Measurements from ENCODE around the gene BICD1. TPM values are rescaled to one million over a fixed set of nuclear protein-coding genes. Genes with fewer than 3 reads are reported as not detected.

The BICD1 gene
- total and polyA plus RNA-seq, 2 of the 13 experiments (the other 11 are each of a cell fraction or from before 2014, with no cell fraction given), result 4.5 to 5.2 TPM

DNA sequence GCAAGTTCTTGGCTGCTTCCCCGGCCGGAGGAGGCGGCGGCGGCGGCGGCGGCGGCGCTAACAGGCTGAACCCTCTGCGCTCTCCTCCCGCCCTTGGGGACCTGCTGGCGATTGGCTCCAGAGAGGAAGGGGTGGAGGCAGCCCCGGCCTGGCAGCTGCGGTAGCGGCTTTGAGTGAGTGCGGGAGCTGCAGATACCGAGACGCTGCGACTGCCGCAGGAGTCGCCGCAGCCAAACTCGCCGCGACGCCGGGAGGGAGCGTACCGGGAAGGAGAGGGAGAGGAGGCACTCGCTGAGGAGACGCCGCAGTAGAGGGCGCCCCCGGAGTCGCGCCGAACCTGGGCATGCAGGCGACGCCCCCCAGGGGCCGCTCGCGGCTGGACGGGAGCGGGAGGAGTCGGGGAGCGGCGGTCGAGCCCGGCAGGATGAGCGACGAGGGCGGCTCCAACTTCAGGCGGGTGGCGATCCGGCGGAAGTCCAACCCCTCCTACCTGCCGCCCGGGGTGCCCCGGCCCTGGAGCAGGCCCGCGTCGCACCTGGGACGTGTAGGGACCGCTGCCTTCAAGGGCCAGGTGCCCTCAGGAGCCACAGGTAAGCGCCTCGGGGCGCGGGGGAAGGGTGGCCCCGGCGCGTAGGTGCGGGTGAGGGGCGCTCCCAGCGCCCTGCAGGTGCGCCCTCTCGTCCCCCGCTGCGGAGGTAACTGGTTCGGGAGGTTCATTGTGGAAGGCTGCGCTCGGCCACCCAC, 292.9 kb downstream of the BICD1 start, which contains the start of gene FGD4 (continued):
- TF ChIP-seq THYN1 (CRISPR knock-in tag; IDR thresholded peaks at IDR 0.05; ENCODE audit: borderline replicate concordance, low read depth), result no peak
- no peak for TF ChIP-seq SRSF9 (IDR thresholded peaks at IDR 0.05; ENCODE audit: borderline replicate concordance, insufficient read depth, low read depth, low read length, poor library complexity, severe bottlenecking)
- TF ChIP-seq TFDP2 (CRISPR knock-in tag; IDR thresholded peaks at IDR 0.05), result peak; percentile 63
- TF ChIP-seq FOSL2 (CRISPR knock-in tag; IDR thresholded peaks at IDR 0.05), result no peak; the same call in 1 of the 2 replicates
- no peak for TF ChIP-seq GPN1 (CRISPR knock-in tag; IDR thresholded peaks at IDR 0.05; ENCODE audit: borderline replicate concordance)
- TF ChIP-seq ZFP41 (CRISPR knock-in tag; IDR thresholded peaks at IDR 0.05; ENCODE audit: borderline replicate concordance), result no peak
- peak; percentile 7; the same call in 1 of the 2 replicates for TF ChIP-seq RARA (CRISPR knock-in tag; IDR thresholded peaks at IDR 0.05)
- TF ChIP-seq HOXA9 (CRISPR knock-in tag; IDR thresholded peaks at IDR 0.05; ENCODE audit: borderline replicate concordance), result no peak
- no peak for TF ChIP-seq RERE (CRISPR knock-in tag; IDR thresholded peaks at IDR 0.05; ENCODE audit: low read depth)
- TF ChIP-seq ZNF749 (CRISPR knock-in tag; IDR thresholded peaks at IDR 0.05; ENCODE audit: borderline replicate concordance), result no peak
- no peak for TF ChIP-seq ZBTB46 (CRISPR knock-in tag; IDR thresholded peaks at IDR 0.05; ENCODE audit: borderline replicate concordance)
- TF ChIP-seq, protein P1, sequence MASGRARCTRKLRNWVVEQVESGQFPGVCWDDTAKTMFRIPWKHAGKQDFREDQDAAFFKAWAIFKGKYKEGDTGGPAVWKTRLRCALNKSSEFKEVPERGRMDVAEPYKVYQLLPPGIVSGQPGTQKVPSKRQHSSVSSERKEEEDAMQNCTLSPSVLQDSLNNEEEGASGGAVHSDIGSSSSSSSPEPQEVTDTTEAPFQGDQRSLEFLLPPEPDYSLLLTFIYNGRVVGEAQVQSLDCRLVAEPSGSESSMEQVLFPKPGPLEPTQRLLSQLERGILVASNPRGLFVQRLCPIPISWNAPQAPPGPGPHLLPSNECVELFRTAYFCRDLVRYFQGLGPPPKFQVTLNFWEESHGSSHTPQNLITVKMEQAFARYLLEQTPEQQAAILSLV (CRISPR knock-in tag; IDR thresholded peaks at IDR 0.05; ENCODE audit: borderline replicate concordance), result 0 out of 2 replicates have a peak, but pooled peaks have one; percentile 47

All from HepG2 (cell line).